ENCODE data around the gene DCDC2.
"Not testable (repeated sequence)": the region's sequence is repeated elsewhere in the genome, so short reads cannot be mapped to it uniquely, and the experiment has no call there.

Gene DCDC2

GRCh38 chr6:24207413-24207812 lies 150.4 kb downstream of the DCDC2 start:
- no CpG with 5 or more reads among the region's 4 CpGs for WGBS (ENCODE audit: extremely low coverage, insufficient coverage, insufficient read length)
- no peak overlapping the region for H4K91ac ChIP-seq (ENCODE audit: low read depth, low read length)

GRCh38 chr6:24205020-24205492 lies 152.8 kb downstream of the DCDC2 start:
- no peak overlapping the region for H2BK5ac ChIP-seq (ENCODE audit: low read depth, low read length, poor library complexity)
- H3K79me2 ChIP-seq (ENCODE audit: control insufficient read depth, insufficient read depth, low read length, poor library complexity), result no peaks in the 10 kb centered on the region
- peak; percentile 11 to 67 for DNase-seq
- H3K4ac ChIP-seq (ENCODE audit: low read depth, low read length), result no peak overlapping the region
- H2AK5ac ChIP-seq (ENCODE audit: low read length), result no peak overlapping the region
- no peak overlapping the region for H3K4me2 ChIP-seq (ENCODE audit: low read length)
- H3K4me1 ChIP-seq (ENCODE audit: control insufficient read depth in 1 of 2, insufficient read depth in 2 of 2, low read length in 2 of 2), result no peaks in the 10 kb centered on the region
- no peaks in the 10 kb centered on the region for H3K36me3 ChIP-seq (ENCODE audit: control insufficient read depth in 1 of 2, insufficient read depth in 2 of 2, low read length in 2 of 2)
- H3K9me3 ChIP-seq (ENCODE audit: insufficient read depth, low read depth, low read length), result no peaks in the 10 kb centered on the region
- no peaks in the 10 kb centered on the region for H3K79me1 ChIP-seq (ENCODE audit: low read length)
- no peaks in the 10 kb centered on the region for H3K27me3 ChIP-seq (ENCODE audit: insufficient read depth, low read length)
- no peak overlapping the region for H4K12ac ChIP-seq (ENCODE audit: low read depth, low read length)
- no peak overlapping the region for H3K18ac ChIP-seq (ENCODE audit: low read length)
- no peak overlapping the region for H4K91ac ChIP-seq (ENCODE audit: low read depth, low read length)
- H3K23ac ChIP-seq (ENCODE audit: low read length), result no peak overlapping the region
- no peak overlapping the region for H2BK12ac ChIP-seq (ENCODE audit: low read length)
- H3K14ac ChIP-seq (ENCODE audit: low read length), result no peak overlapping the region
- no peak overlapping the region for H3K27ac ChIP-seq (ENCODE audit: low read depth, low read length)
- H2BK120ac ChIP-seq (ENCODE audit: insufficient read depth, low read length, poor library complexity), result no peak overlapping the region
- H2AFZ ChIP-seq (ENCODE audit: insufficient read depth, low read length, poor library complexity), result no peak overlapping the region
- H4K8ac ChIP-seq (ENCODE audit: low read depth, low read length), result no peak overlapping the region
- no peak overlapping the region for H3K9ac ChIP-seq (ENCODE audit: low read length)
- no peak overlapping the region for H3K4me3 ChIP-seq (ENCODE audit: low read depth, low read length)
- WGBS (ENCODE audit: extremely low coverage, insufficient coverage, insufficient read length), result no CpG with 5 or more reads among the region's 4 CpGs

More at GRCh38 chr6:24207413-24207812, 150.4 kb downstream of the DCDC2 start:
- Histone ChIP-seq H3K27me3 (ENCODE audit: insufficient read depth, low read length) (no peaks in the 10 kb centered on the region), H3K9ac (ENCODE audit: low read length) (no peak overlapping the region), H4K8ac (ENCODE audit: low read depth, low read length) (no peak overlapping the region), H2AFZ (ENCODE audit: insufficient read depth, low read length, poor library complexity) (no peak overlapping the region), H3K9me3 (ENCODE audit: insufficient read depth, low read depth, low read length) (no peaks in the 10 kb centered on the region), H3K4me2 (ENCODE audit: low read length) (no peak overlapping the region), H3K14ac (ENCODE audit: low read length) (no peak overlapping the region), H2BK120ac (ENCODE audit: insufficient read depth, low read length, poor library complexity) (no peak overlapping the region), H3K4ac (ENCODE audit: low read depth, low read length) (no peak overlapping the region), H3K4me1 (ENCODE audit: control insufficient read depth in 1 of 2, insufficient read depth in 2 of 2, low read length in 2 of 2) (no peaks in the 10 kb centered on the region), H3K4me3 (ENCODE audit: low read depth, low read length) (no peak overlapping the region), H3K36me3 (ENCODE audit: control insufficient read depth in 1 of 2, insufficient read depth in 2 of 2, low read length in 2 of 2) (no peaks in the 10 kb centered on the region), H2BK12ac (ENCODE audit: low read length) (no peak overlapping the region), H2AK5ac (ENCODE audit: low read length) (no peak overlapping the region), H2BK5ac (ENCODE audit: low read depth, low read length, poor library complexity) (no peak overlapping the region), H3K27ac (ENCODE audit: low read depth, low read length) (no peak overlapping the region), H4K12ac (ENCODE audit: low read depth, low read length) (no peak overlapping the region), H3K18ac (ENCODE audit: low read length) (no peak overlapping the region), H3K23ac (ENCODE audit: low read length) (no peak overlapping the region), H3K79me1 (ENCODE audit: low read length) (no peaks in the 10 kb centered on the region), H3K79me2 (ENCODE audit: control insufficient read depth, insufficient read depth, low read length, poor library complexity) (no peaks in the 10 kb centered on the region)
- no peak for DNase-seq

GRCh38 chr6:24204113-24204512 lies 153.7 kb downstream of the DCDC2 start:
- no CpG with 5 or more reads among the region's 3 CpGs for WGBS (ENCODE audit: extremely low coverage, insufficient coverage, insufficient read length)

GRCh38 chr6:24197892-24198291 lies 160.0 kb downstream of the DCDC2 start:
- H3K4ac ChIP-seq (ENCODE audit: low read depth, low read length), result no peak overlapping the region
- DNase-seq, result no peak
- no peaks in the 10 kb centered on the region for H3K4me1 ChIP-seq (ENCODE audit: control insufficient read depth in 1 of 2, insufficient read depth in 2 of 2, low read length in 2 of 2)
- H3K18ac ChIP-seq (ENCODE audit: low read length), result no peak overlapping the region
- no peak overlapping the region for H2AFZ ChIP-seq (ENCODE audit: insufficient read depth, low read length, poor library complexity)
- H3K9me3 ChIP-seq (ENCODE audit: insufficient read depth, low read depth, low read length), result no peaks in the 10 kb centered on the region
- no peak overlapping the region for H4K91ac ChIP-seq (ENCODE audit: low read depth, low read length)
- no peak overlapping the region for H4K12ac ChIP-seq (ENCODE audit: low read depth, low read length)
- no CpG with 5 or more reads among the region's 1 CpG for WGBS (ENCODE audit: extremely low coverage, insufficient coverage, insufficient read length)
- H3K27me3 ChIP-seq (ENCODE audit: insufficient read depth, low read length), result no peaks in the 10 kb centered on the region
- H3K4me3 ChIP-seq (ENCODE audit: low read depth, low read length), result no peak overlapping the region
- no peak overlapping the region for H3K27ac ChIP-seq (ENCODE audit: low read depth, low read length)
- no peaks in the 10 kb centered on the region for H3K36me3 ChIP-seq (ENCODE audit: control insufficient read depth in 1 of 2, insufficient read depth in 2 of 2, low read length in 2 of 2)
- no peaks in the 10 kb centered on the region for H3K79me2 ChIP-seq (ENCODE audit: control insufficient read depth, insufficient read depth, low read length, poor library complexity)
- H2BK120ac ChIP-seq (ENCODE audit: insufficient read depth, low read length, poor library complexity), result no peak overlapping the region
- H3K79me1 ChIP-seq (ENCODE audit: low read length), result no peaks in the 10 kb centered on the region
- no peak overlapping the region for H4K8ac ChIP-seq (ENCODE audit: low read depth, low read length)
- no peak overlapping the region for H2BK5ac ChIP-seq (ENCODE audit: low read depth, low read length, poor library complexity)
- no peak overlapping the region for H3K14ac ChIP-seq (ENCODE audit: low read length)
- H3K9ac ChIP-seq (ENCODE audit: low read length), result no peak overlapping the region
- no peak overlapping the region for H3K23ac ChIP-seq (ENCODE audit: low read length)
- H2BK12ac ChIP-seq (ENCODE audit: low read length), result no peak overlapping the region
- H3K4me2 ChIP-seq (ENCODE audit: low read length), result no peak overlapping the region
- H2AK5ac ChIP-seq (ENCODE audit: low read length), result no peak overlapping the region

More at GRCh38 chr6:24204113-24204512, 153.7 kb downstream of the DCDC2 start:
- H2AFZ ChIP-seq (ENCODE audit: insufficient read depth, low read length, poor library complexity); H4K8ac ChIP-seq (ENCODE audit: low read depth, low read length); H4K12ac ChIP-seq (ENCODE audit: low read depth, low read length); H3K9ac ChIP-seq (ENCODE audit: low read length); H3K27ac ChIP-seq (ENCODE audit: low read depth, low read length); H3K9me3 ChIP-seq (ENCODE audit: insufficient read depth, low read depth, low read length); H3K18ac ChIP-seq (ENCODE audit: low read length); H3K4me1 ChIP-seq (ENCODE audit: control insufficient read depth in 1 of 2, insufficient read depth in 2 of 2, low read length in 2 of 2); H2BK120ac ChIP-seq (ENCODE audit: insufficient read depth, low read length, poor library complexity); H2BK12ac ChIP-seq (ENCODE audit: low read length); H4K91ac ChIP-seq (ENCODE audit: low read depth, low read length); H3K14ac ChIP-seq (ENCODE audit: low read length); H3K79me2 ChIP-seq (ENCODE audit: control insufficient read depth, insufficient read depth, low read length, poor library complexity); H3K27me3 ChIP-seq (ENCODE audit: insufficient read depth, low read length); H3K23ac ChIP-seq (ENCODE audit: low read length); H2BK5ac ChIP-seq (ENCODE audit: low read depth, low read length, poor library complexity); H3K36me3 ChIP-seq (ENCODE audit: control insufficient read depth in 1 of 2, insufficient read depth in 2 of 2, low read length in 2 of 2); H3K79me1 ChIP-seq (ENCODE audit: low read length); DNase-seq; H3K4ac ChIP-seq (ENCODE audit: low read depth, low read length); H3K4me3 ChIP-seq (ENCODE audit: low read depth, low read length); H2AK5ac ChIP-seq (ENCODE audit: low read length); H3K4me2 ChIP-seq (ENCODE audit: low read length): not testable (repeated sequence)
